Measurements from ENCODE around the gene FOXE3.

The FOXE3 gene

DNA sequence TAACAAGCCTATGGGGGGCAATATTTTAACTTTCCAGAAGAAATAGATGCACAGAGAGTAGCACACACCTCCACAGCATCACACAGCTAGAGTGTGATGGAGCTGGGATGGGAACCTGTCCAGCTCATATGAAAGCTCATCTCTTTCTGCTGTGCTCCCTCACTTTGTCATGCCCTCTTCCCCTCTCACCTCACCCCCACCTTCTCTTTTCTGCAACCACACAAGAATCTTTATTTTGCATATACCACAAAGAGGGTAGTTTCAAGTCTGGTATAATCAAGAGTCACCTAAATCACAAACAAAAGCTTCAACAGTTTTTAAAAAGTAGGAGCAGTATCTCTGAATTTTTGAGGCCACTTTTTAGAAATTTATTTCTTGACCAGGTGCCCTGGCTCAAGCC is 44.4 kb downstream of the FOXE3 start:
- TF ChIP-seq, protein P1, sequence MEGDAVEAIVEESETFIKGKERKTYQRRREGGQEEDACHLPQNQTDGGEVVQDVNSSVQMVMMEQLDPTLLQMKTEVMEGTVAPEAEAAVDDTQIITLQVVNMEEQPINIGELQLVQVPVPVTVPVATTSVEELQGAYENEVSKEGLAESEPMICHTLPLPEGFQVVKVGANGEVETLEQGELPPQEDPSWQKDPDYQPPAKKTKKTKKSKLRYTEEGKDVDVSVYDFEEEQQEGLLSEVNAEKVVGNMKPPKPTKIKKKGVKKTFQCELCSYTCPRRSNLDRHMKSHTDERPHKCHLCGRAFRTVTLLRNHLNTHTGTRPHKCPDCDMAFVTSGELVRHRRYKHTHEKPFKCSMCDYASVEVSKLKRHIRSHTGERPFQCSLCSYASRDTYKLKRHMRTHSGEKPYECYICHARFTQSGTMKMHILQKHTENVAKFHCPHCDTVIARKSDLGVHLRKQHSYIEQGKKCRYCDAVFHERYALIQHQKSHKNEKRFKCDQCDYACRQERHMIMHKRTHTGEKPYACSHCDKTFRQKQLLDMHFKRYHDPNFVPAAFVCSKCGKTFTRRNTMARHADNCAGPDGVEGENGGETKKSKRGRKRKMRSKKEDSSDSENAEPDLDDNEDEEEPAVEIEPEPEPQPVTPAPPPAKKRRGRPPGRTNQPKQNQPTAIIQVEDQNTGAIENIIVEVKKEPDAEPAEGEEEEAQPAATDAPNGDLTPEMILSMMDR (IDR thresholded peaks at IDR 0.05; ENCODE audit: low read length), result no peak
- TF ChIP-seq EZH2 (optimal IDR thresholded peaks at IDR 0.05; ENCODE audit: low read depth, low read length) (no peak), EZH2phosphoT487 (IDR thresholded peaks at IDR 0.05; ENCODE audit: low read length) (no peak)
- Histone ChIP-seq H3K36me3 (replicated peaks; ENCODE audit: insufficient read depth, low read length) (no peaks in the 10 kb centered on the region), H3K4me2 (ENCODE audit: low read depth, low read length) (no peak overlapping the region), H3K9ac (ENCODE audit: low read length) (no peak overlapping the region), H3K9me2 (replicated peaks; ENCODE audit: insufficient read depth, low read length) (no peaks in the 10 kb centered on the region), H3K9me3 (replicated peaks; ENCODE audit: insufficient read depth, low read length) (no peaks in the 10 kb centered on the region), H3F3A (ENCODE audit: insufficient read depth, low read length) (no peaks in the 10 kb centered on the region), H3K27ac (ENCODE audit: low read length) (no peak overlapping the region), H2AFZ (ENCODE audit: low read length) (no peak overlapping the region), H3K27me3 (replicated peaks; ENCODE audit: insufficient read depth, low read length) (no peaks in the 10 kb centered on the region), H4K20me1 (ENCODE audit: insufficient read depth, low read length) (no peaks in the 10 kb centered on the region), H3K4me1 (ENCODE audit: low read length) (peaks cover 9% of the 10 kb centered on the region; the same call in 1 of the 2 replicates), H3K79me2 (ENCODE audit: low read length) (no peaks in the 10 kb centered on the region), H3K4me3 (ENCODE audit: low read length) (no peak overlapping the region)
- DNase-seq, result peak; percentile 33

DNA sequence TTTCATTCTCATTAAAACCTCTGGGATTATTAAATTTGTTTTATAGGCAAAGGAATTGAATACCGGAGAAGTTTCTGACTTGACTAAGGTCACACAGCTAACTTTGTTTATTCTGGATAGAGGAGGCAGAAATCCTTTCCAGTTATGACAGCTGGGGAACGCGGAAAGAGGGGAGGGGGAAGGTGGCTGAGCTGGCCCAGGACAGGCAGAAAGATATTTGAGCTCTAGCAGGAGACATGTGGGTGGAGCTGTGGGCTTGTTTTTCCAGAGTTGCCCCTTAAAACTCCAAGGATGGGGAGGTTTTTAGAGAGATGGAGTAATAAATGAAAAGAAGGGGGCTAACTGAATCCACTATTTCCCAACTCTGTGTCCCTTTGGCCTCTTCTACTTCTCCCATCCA is 49.5 kb downstream of the FOXE3 start:
- no peaks in the 10 kb centered on the region for H3K79me2 ChIP-seq (ENCODE audit: low read length)
- H3K4me3 ChIP-seq (ENCODE audit: low read length), result no peak overlapping the region
- H3K9me3 ChIP-seq (replicated peaks; ENCODE audit: insufficient read depth, low read length), result no peaks in the 10 kb centered on the region
- H3K27ac ChIP-seq (ENCODE audit: low read length), result no peak overlapping the region
- H3K9me2 ChIP-seq (replicated peaks; ENCODE audit: insufficient read depth, low read length), result no peaks in the 10 kb centered on the region
- H3K4me2 ChIP-seq (ENCODE audit: low read depth, low read length), result no peak overlapping the region
- H3F3A ChIP-seq (ENCODE audit: insufficient read depth, low read length), result no peaks in the 10 kb centered on the region
- no peaks in the 10 kb centered on the region for H3K27me3 ChIP-seq (replicated peaks; ENCODE audit: insufficient read depth, low read length)
- no peak overlapping the region for H2AFZ ChIP-seq (ENCODE audit: low read length)
- H3K4me1 ChIP-seq (ENCODE audit: low read length), result peaks cover 3% of the 10 kb centered on the region; the same call in 1 of the 2 replicates
- DNase-seq, result no peak
- H3K9ac ChIP-seq (ENCODE audit: low read length), result no peak overlapping the region
- H3K36me3 ChIP-seq (replicated peaks; ENCODE audit: insufficient read depth, low read length), result no peaks in the 10 kb centered on the region
- H4K20me1 ChIP-seq (ENCODE audit: insufficient read depth, low read length), result no peaks in the 10 kb centered on the region
- TF ChIP-seq, protein P1 (IDR thresholded peaks at IDR 0.05; ENCODE audit: low read length), result no peak
- TF ChIP-seq EZH2phosphoT487 (IDR thresholded peaks at IDR 0.05; ENCODE audit: low read length) (no peak), EZH2 (optimal IDR thresholded peaks at IDR 0.05; ENCODE audit: low read depth, low read length) (no peak)
